VCaP (cell line): ENCODE measurements around the gene RASAL2.

Source experiments
- H3K27ac ChIP-seq: fragments of 450-650 bp; 2 replicates; pipeline ENCODE4 v1.5.1; 2017
- TF ChIP-seq, protein P1 (sequence below): fragments of 450-650 bp; conservative IDR thresholded peaks from 2 replicates; pipeline ENCODE4 v1.5.1; 2017; ENCODE audit warnings: mild to moderate bottlenecking, moderate library complexity

Gene RASAL2

DNA sequence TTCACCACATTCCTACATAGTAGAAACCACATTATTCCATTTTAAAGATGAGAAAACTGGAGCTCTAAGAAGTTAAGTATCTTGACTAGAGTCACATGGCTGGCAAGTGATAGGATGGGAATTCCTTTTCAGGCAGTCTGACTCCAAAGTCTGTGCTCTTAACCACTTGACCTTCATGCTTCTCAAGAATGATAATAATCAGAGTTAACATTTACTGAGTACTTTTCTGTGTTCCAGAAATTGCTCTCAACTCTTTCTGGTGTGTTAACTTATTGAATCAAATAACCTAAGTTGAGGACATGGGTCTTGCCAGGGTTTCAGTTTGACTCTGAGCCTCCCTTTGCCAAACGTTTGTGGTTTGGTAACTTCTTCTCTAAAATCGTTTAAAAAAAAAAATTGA, 169.4 kb downstream of the RASAL2 start:
- TF ChIP-seq, protein P1, sequence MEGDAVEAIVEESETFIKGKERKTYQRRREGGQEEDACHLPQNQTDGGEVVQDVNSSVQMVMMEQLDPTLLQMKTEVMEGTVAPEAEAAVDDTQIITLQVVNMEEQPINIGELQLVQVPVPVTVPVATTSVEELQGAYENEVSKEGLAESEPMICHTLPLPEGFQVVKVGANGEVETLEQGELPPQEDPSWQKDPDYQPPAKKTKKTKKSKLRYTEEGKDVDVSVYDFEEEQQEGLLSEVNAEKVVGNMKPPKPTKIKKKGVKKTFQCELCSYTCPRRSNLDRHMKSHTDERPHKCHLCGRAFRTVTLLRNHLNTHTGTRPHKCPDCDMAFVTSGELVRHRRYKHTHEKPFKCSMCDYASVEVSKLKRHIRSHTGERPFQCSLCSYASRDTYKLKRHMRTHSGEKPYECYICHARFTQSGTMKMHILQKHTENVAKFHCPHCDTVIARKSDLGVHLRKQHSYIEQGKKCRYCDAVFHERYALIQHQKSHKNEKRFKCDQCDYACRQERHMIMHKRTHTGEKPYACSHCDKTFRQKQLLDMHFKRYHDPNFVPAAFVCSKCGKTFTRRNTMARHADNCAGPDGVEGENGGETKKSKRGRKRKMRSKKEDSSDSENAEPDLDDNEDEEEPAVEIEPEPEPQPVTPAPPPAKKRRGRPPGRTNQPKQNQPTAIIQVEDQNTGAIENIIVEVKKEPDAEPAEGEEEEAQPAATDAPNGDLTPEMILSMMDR: no peak
- H3K27ac ChIP-seq: no peak overlapping the region

DNA sequence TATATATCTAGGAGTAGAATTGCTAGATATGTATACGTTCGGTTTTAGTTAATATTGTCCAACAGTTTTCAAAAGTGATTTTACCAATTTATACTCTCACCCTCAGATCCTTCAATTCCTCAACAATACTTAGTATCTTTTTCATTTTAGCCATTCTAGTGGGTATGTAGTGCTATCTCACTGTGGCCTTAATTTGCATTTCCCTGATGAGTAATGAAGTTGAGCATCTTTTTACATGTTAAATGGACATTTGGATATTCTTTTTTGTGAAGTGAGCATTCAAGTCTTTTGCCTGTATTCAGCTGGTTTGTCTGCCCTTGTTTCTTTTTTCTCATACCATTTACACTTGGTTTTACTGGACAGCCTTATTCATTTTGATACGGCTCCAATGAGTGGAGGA, 172.2 kb downstream of the RASAL2 start:
- TF ChIP-seq, protein P1: no peak
- no peak overlapping the region for H3K27ac ChIP-seq

DNA sequence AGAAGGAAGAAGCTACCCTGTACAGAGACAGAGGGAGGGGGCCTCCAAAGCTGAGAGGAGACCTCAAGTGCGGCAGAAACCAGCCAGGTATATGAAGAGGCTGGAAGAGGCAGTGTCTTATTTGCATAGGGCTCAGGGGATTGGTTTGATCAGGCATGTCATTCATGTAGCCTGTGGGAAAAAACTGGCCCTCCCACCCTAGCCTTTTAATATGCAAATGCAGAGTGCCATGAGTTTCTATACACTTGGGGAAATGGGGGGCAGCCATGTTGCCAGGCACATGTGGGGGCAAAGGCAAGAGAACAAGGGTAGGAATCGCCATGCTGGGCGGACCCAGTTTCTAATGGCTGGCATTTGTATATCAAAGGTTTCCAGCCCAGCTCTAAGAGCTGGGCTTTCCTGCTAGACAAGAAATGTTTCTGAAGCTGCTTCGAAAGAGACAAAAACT, 172.7 kb downstream of the RASAL2 start:
- no peak overlapping the region for H3K27ac ChIP-seq
- TF ChIP-seq, protein P1: no peak

DNA sequence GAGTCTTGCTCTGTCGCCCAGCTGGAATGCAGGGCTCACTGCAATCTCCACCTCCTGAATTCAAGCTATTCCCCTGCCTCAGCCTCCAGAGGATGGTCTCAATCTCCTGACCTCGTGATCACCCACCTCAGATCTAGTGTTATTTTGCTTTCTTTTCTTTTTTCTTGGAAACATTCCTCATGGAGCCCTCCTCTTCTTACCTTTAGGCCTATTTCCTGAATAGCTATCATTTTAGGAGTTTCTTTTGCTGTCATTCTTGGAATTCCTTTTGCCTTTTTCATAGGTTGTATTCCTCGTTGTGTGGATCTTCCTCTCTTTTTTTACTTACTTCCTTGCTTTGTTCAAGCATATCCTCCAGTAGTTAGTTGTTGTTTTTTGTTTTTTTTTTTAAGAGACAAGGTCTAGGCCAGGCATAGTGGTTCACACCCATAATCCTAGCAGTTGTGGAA, 173.8 kb downstream of the RASAL2 start:
- TF ChIP-seq, protein P1: no peak
- no peak overlapping the region for H3K27ac ChIP-seq

DNA sequence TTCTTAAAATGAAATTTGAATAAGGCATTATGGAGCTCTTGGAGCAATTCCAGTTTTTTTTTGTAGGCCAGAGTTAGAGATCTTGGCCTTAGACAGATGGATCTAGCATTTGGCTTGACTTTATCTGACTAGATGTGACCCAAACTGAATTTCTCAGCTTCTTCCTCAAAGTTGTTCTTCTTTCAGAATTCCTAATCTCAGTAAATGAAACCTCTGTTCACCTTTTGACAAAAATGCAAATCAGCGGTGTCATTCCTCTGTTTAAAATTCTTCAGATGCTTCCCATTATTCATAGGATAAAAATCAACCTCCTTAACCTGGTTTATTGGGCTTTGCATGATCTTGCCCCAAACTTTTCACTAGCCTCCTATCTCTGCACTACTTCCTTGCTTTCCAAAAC, 177.6 kb downstream of the RASAL2 start:
- H3K27ac ChIP-seq: no peak overlapping the region
- TF ChIP-seq, protein P1: no peak

DNA sequence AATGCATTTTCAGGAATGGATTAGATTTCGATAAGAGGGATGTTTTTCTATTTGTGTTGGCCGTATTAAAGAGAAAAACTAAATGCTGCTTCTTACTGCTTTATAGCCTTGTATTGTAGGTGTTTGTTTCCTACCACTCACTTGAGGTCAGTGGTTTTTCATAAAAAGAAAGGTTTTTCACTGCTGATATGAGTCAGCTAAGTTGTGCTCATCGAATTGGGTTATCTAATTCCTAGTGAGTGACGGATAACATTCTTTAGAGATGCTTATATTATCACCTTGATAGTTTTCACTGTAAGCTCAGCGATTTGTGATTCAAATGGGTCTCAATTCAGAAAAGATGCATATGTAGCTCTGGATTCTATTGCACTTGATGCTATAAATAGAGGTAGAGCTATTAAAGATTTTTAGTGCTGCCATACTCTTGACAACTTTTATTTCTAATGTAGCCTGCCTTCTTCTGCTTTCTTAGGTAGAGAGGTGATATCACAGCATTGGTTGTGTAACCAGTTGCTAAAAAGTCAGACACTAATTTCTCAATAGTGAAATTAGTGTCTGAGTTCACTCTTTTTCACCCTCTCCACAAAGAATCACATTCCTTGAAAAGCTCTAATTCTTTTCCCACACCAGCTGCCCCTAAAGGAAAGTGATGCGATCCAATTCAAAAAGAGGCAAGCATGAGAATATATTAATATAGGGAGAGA, 180.0 kb downstream of the RASAL2 start:
- TF ChIP-seq, protein P1: no peak
- no peak overlapping the region for H3K27ac ChIP-seq

DNA sequence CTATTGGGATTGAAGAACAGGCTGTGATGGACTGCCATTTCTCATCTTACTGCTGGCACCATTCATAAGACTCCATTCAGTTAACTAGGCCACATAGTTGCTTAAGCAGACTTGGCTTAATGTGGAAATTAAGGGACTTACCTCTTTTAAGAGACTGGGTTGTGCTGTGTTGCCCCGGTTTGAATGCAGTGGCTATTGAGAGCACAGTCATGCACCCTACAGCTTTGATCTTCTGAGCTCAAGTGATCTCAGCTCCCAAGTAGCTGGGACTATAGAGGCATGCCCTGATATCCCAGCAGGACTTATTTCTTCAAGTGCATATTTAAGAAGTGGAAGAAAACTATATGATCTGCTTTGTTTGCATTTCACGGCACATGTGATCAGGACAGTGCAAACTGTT, 181.1 kb downstream of the RASAL2 start:
- TF ChIP-seq, protein P1: no peak
- H3K27ac ChIP-seq: no peak overlapping the region
